Posterior vena cava (tissue), 2 donors: ENCODE data around the gene MAGEA3. TPM values are rescaled to one million over a fixed set of nuclear protein-coding genes. Genes with fewer than 3 reads are reported as not detected.
"Not testable (repeated sequence)": the region's sequence is repeated elsewhere in the genome, so short reads cannot be mapped to it uniquely, and the experiment has no call there.

Source experiments
- DNase-seq: peaks from one replicate; pipeline ENCODE4 v3.0.0-alpha.2; 2020; ENCODE audit warnings: low spot score
- intact Hi-C, 2 donors: fragments of 100-400 bp; cut with DNase I; formaldehyde crosslinking; loops; one replicate each; pipeline versions ENCODE4 v1.14.1 to v1.14.2; 2022 to 2023
- long read RNA-seq, 2 donors: library from polyadenylated mRNA; unstranded; transcript quantifications; one replicate each; pipeline ENCODE4 v2.0.0, GENCODE V29; 2020 to 2021
- total RNA-seq, 2 donors: library from RNA; stranded (reverse); fragmentation: NEBNext Ultra II Directional; extraction: Animal tissue kit (Norgen Biotek cat#: 25700); gene quantifications; one replicate each; pipeline ENCODE4 v1.2.1, GENCODE V29; 2021
- donor health status: DM: yes; HTN: yes; CAD: no.
- donor health status: DM: yes; HTN: yes; CAD: no.

Gene MAGEA3
- total RNA-seq = not detected
- long read RNA-seq, donor 1 = 0 reads
- long read RNA-seq, donor 2 = 0 reads

GRCh38 chrX:152697952-152698931, at the start of gene MAGEA3:
TSS of gene MAGEA3 (plus strand) at chrX:152698794. CDS start at chrX:152700833, 2,039 bp downstream.
- DNase-seq, intact Hi-C loops: not testable (repeated sequence)

- intact Hi-C loops = no loop called here
- DNase-seq = no peak
Observed at GRCh38 chrX:152652060-152652459, 46.5 kb upstream of the MAGEA3 start.

- intact Hi-C loops = no loop called here
- peak; percentile 70 for DNase-seq
Observed at GRCh38 chrX:152652467-152652866, 46.1 kb upstream of the MAGEA3 start.

GRCh38 chrX:152656087-152656486, 42.5 kb upstream of the MAGEA3 start:
- DNase-seq = no peak
- intact Hi-C loops = no loop called here

- intact Hi-C loops = no loop called here
Observed at GRCh38 chrX:152656890-152657289, 41.7 kb upstream of the MAGEA3 start.

GRCh38 chrX:152658302-152658701, 40.3 kb upstream of the MAGEA3 start:
- DNase-seq = no peak
- intact Hi-C loops = no loop called here

More at GRCh38 chrX:152656890-152657289, 41.7 kb upstream of the MAGEA3 start:
- no peak for DNase-seq

GRCh38 chrX:152663086-152663485, 35.5 kb upstream of the MAGEA3 start:
- intact Hi-C loops = no loop called here
- no peak for DNase-seq

- intact Hi-C loops = no loop called here
- DNase-seq = no peak
Observed at GRCh38 chrX:152674135-152674534, 24.5 kb upstream of the MAGEA3 start.

GRCh38 chrX:152674652-152675051, 23.9 kb upstream of the MAGEA3 start:
- DNase-seq, intact Hi-C loops: not testable (repeated sequence)

GRCh38 chrX:152681012-152681411, 17.6 kb upstream of the MAGEA3 start:
- intact Hi-C loops, DNase-seq: not testable (repeated sequence)

GRCh38 chrX:152700390-152700789, 1.8 kb downstream of the MAGEA3 start:
- DNase-seq = peak; percentile 74
- intact Hi-C loops = not testable (repeated sequence)

- DNase-seq, intact Hi-C loops: not testable (repeated sequence)
Observed at GRCh38 chrX:152706500-152706899, 7.9 kb downstream of the MAGEA3 start.

- intact Hi-C loops, DNase-seq: not testable (repeated sequence)
Observed at GRCh38 chrX:152709173-152709572, 10.6 kb downstream of the MAGEA3 start, which contains the start of gene CSAG2. TSS of gene CSAG2 (minus strand) at chrX:152709273. CDS start at chrX:152709112, 161 bp downstream.

- DNase-seq, intact Hi-C loops: not testable (repeated sequence)
Observed at GRCh38 chrX:152713195-152713594, 14.6 kb downstream of the MAGEA3 start.

GRCh38 chrX:152713815-152714787, 15.5 kb downstream of the MAGEA3 start, which contains the start of gene MAGEA2B:
TSS of gene MAGEA2B (plus strand) at chrX:152714628. CDS start at chrX:152717107, 2,479 bp downstream.
- intact Hi-C loops, DNase-seq: not testable (repeated sequence)

GRCh38 chrX:152725409-152725808, 26.8 kb downstream of the MAGEA3 start:
- intact Hi-C loops = no loop called here
- no peak for DNase-seq

GRCh38 chrX:152733261-152733975, 34.8 kb downstream of the MAGEA3 start, which contains the start of the genes CSAG1 and MAGEA12:
TSS of gene CSAG1 (minus strand) at chrX:152733721. CDS start at chrX:152732460, 1,261 bp downstream.
TSS of gene MAGEA12 (plus strand) at chrX:152733757. CDS start at chrX:152736162, 2,405 bp downstream.
- intact Hi-C loops = no loop called here
- peak; percentile 73 for DNase-seq

- peak; percentile 62 for DNase-seq
Observed at GRCh38 chrX:152734143-152734858, 35.7 kb downstream of the MAGEA3 start.

More at GRCh38 chrX:152734143-152734858, 35.7 kb downstream of the MAGEA3 start:
- intact Hi-C loops = not testable (repeated sequence)
